CD4-positive, alpha-beta T cell treated with Interleukin-17A for 1 hour (primary cell): Measurements from ENCODE around the gene ADCYAP1.

Experiments
- DNase-seq: peaks from one replicate; pipeline ENCODE4 v3.0.0-alpha.2; 2020

The ADCYAP1 gene

GRCh38 chr18:911025-911424 is 6.4 kb downstream of the ADCYAP1 start:
- DNase-seq, result no peak

- no peak for DNase-seq
These were observed 6.8 kb downstream of the ADCYAP1 start for GRCh38 chr18:911486-911885.

GRCh38 chr18:916562-916961 is 11.9 kb downstream of the ADCYAP1 start:
- DNase-seq, result no peak

- DNase-seq, result no peak
These were observed 14.4 kb downstream of the ADCYAP1 start for GRCh38 chr18:919078-919477.

GRCh38 chr18:923144-923866 is 18.6 kb downstream of the ADCYAP1 start:
- DNase-seq, result no peak

GRCh38 chr18:924987-925386 is 20.3 kb downstream of the ADCYAP1 start:
- no peak for DNase-seq

- no peak for DNase-seq
These were observed 22.3 kb downstream of the ADCYAP1 start for GRCh38 chr18:926946-927345.

- DNase-seq, result no peak
These were observed 28.4 kb downstream of the ADCYAP1 start for GRCh38 chr18:933082-933481.

- no peak for DNase-seq
These were observed 30.0 kb downstream of the ADCYAP1 start for GRCh38 chr18:934518-935133.

GRCh38 chr18:936941-937340 is 32.3 kb downstream of the ADCYAP1 start:
- DNase-seq, result no peak

GRCh38 chr18:939166-939565 is 34.5 kb downstream of the ADCYAP1 start:
- no peak for DNase-seq

- DNase-seq, result no peak
These were observed 35.3 kb downstream of the ADCYAP1 start for GRCh38 chr18:939958-940357.

- no peak for DNase-seq
These were observed 36.7 kb downstream of the ADCYAP1 start for GRCh38 chr18:941331-941730.

GRCh38 chr18:944440-944839 is 39.8 kb downstream of the ADCYAP1 start:
- DNase-seq, result no peak

- no peak for DNase-seq
These were observed 45.3 kb downstream of the ADCYAP1 start for GRCh38 chr18:949724-950631.

- no peak for DNase-seq
These were observed 46.3 kb downstream of the ADCYAP1 start for GRCh38 chr18:950882-951495.

GRCh38 chr18:955384-956066 is 50.9 kb downstream of the ADCYAP1 start:
- DNase-seq, result no peak

GRCh38 chr18:957829-958228 is 53.2 kb downstream of the ADCYAP1 start:
- DNase-seq, result no peak

GRCh38 chr18:959854-960253 is 55.2 kb downstream of the ADCYAP1 start:
- DNase-seq, result no peak
